HFF-Myc (cell line): ENCODE data around the gene DPRX.
"Not testable (repeated sequence)": the region's sequence is repeated elsewhere in the genome, so short reads cannot be mapped to it uniquely, and the experiment has no call there.

Source experiments
- DNase-seq: peaks from one replicate; pipeline ENCODE4 v3.0.0-alpha.2; 2011; ENCODE audit warnings: low read depth; ENCODE audit errors: extremely low read depth
- H3K4me3 ChIP-seq: replicated peaks from 2 replicates; pipeline ENCODE4 v1.5.1; 2011; ENCODE audit warnings: low read depth, mild to moderate bottlenecking, control low read depth, low read length
- CTCF ChIP-seq: IDR thresholded peaks from 2 replicates; pipeline ENCODE4 v1.5.1; 2012; ENCODE audit warnings: mild to moderate bottlenecking, low read depth, low read length, control low read depth; ENCODE audit errors: missing control alignments

Gene DPRX

DNA sequence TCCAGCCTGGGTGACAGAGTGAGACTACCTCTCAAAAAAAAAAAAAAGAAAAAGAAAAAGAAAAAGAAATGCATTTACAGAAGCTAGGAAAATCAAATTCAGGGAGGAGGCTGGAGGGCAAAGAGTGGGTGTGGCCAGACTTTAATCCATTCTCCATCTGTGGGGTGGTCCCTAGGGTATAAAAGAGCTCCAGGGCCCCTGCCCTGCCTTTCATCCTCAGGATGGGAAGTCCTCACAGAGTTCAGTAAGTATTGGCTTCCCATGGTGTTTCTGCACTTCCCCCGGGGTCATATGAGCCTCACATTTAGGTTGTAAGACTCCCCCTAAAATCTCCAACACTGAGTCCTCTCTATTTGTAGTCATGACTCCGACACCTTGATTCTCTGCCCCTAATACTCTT lies 33.0 kb downstream of the DPRX start:
- TF ChIP-seq CTCF = no peak
- DNase-seq = no peak
- H3K4me3 ChIP-seq = no peak overlapping the region

DNA sequence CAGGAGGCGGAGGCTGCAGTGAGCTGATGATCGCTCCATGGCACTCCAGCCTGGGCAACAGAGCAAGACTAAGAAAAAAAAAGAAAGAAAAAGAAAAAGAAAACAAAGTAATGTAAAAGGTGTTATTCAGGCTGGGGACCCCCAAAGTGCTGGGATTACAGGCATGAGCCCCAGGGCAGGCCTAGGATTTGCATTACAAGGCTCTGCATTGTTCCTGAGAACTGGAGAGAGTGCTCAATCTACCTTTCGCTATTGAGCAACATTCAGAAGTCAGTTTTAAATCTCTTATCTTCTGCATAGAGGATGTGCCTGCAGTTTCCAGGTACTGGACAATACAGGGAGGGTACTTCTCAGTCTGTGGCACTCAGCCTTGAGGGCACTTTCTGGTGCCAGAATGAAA lies 34.5 kb downstream of the DPRX start:
- H3K4me3 ChIP-seq, DNase-seq: not testable (repeated sequence)

GRCh38 chr19:53668804-53669203 lies 37.0 kb downstream of the DPRX start:
- DNase-seq, H3K4me3 ChIP-seq: not testable (repeated sequence)

DNA sequence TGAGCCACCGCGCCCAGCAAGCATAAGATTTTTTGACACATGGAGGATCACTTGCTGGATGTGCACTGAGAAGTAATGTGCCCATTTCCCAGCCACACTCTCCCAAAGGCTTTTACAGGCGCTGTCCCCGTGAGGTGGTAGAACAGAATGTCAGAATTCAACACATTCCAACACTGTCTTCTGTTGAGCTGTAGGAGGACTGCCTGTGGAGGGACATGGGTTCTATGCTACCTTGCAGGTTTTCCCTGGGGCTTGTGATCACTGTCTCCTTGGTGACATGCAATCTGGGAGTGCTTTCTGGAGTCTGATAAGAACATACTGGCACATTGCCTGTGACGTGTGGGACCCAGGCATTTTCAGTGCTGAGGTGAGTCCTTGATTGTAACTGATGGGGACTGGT lies 38.5 kb downstream of the DPRX start:
- H3K4me3 ChIP-seq = no peak overlapping the region
- DNase-seq = no peak
- no peak for TF ChIP-seq CTCF

DNA sequence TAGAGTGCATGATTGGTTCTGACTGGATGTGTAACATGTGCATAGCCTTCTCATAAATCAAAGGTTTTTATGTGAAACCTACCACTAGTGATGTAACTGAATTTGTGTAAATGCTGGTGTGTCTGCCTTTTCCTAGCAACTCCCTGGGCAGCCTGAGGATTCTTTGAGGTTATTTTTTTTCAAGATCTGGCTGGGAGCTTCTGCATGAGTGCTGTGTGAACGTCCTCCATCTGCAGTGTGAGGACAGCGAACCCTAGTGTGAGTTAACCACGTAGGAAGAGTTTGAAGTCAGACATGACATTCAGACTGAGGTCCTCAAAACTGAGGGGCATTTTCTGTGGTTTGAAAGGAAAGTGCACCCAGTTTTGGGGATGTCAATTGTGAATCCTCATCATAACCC lies 39.9 kb downstream of the DPRX start:
- no peak for DNase-seq
- no peak overlapping the region for H3K4me3 ChIP-seq

More for the DNA sequence above, 39.9 kb downstream of the DPRX start:
- no peak for TF ChIP-seq CTCF
